ENCODE data around the gene ASPG. TPM values are rescaled to one million over a fixed set of nuclear protein-coding genes. Genes with fewer than 3 reads are reported as not detected.

Gene ASPG
- total RNA-seq, 1 experiment from 2014 or later, result not detected

GRCh38 chr14:104139460-104140212 is 54.1 kb downstream of the ASPG start:
- DNase-seq, result no peak
- Histone ChIP-seq H3K4me3 (no peak overlapping the region), H3K36me3 (ENCODE audit: low read depth) (no peaks in the 10 kb centered on the region), H3K4me1 (replicated peaks; ENCODE audit: insufficient read depth) (no peaks in the 10 kb centered on the region), H3K79me2 (ENCODE audit: low read depth) (no peaks in the 10 kb centered on the region), H3K9me2 (ENCODE audit: insufficient read depth) (no peaks in the 10 kb centered on the region), H3K27me3 (ENCODE audit: insufficient read depth, low read depth) (peaks cover 39% of the 10 kb centered on the region), H3F3A (ENCODE audit: insufficient read depth, low read depth) (no peaks in the 10 kb centered on the region), H3K9me3 (ENCODE audit: insufficient read depth, low read depth) (no peaks in the 10 kb centered on the region), H3K27ac (no peak overlapping the region), H4K20me1 (ENCODE audit: insufficient read depth) (no peaks in the 10 kb centered on the region), H2AFZ (no peak overlapping the region), H3K4me2 (no peak overlapping the region)
- POLR2A ChIA-PET (ENCODE audit: unreplicated experiment), result no interaction called here
- intact Hi-C loops (cut with micrococcal nuclease; ENCODE audit: unreplicated experiment), result loop anchor here (5.0 kb wide), 1 partner anchor 503 kb away; no protein-coding TSS in a partner anchor
- CTCF ChIA-PET, result no interaction called here
- no TSS peak for BruUV-seq (replicated peaks)
- TF ChIP-seq EZH2 (IDR thresholded peaks at IDR 0.05; ENCODE audit: low read depth), result no peak
- TF ChIP-seq, protein P1, sequence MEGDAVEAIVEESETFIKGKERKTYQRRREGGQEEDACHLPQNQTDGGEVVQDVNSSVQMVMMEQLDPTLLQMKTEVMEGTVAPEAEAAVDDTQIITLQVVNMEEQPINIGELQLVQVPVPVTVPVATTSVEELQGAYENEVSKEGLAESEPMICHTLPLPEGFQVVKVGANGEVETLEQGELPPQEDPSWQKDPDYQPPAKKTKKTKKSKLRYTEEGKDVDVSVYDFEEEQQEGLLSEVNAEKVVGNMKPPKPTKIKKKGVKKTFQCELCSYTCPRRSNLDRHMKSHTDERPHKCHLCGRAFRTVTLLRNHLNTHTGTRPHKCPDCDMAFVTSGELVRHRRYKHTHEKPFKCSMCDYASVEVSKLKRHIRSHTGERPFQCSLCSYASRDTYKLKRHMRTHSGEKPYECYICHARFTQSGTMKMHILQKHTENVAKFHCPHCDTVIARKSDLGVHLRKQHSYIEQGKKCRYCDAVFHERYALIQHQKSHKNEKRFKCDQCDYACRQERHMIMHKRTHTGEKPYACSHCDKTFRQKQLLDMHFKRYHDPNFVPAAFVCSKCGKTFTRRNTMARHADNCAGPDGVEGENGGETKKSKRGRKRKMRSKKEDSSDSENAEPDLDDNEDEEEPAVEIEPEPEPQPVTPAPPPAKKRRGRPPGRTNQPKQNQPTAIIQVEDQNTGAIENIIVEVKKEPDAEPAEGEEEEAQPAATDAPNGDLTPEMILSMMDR (conservative IDR thresholded peaks at IDR 0.05), result no peak

- no peak for DNase-seq
- Histone ChIP-seq H3K27me3 (ENCODE audit: insufficient read depth, low read depth) (peaks cover 44% of the 10 kb centered on the region), H4K20me1 (ENCODE audit: insufficient read depth) (no peaks in the 10 kb centered on the region), H3K36me3 (ENCODE audit: low read depth) (no peaks in the 10 kb centered on the region), H3K4me1 (replicated peaks; ENCODE audit: insufficient read depth) (no peaks in the 10 kb centered on the region), H3K27ac (no peak overlapping the region), H3K4me3 (no peak overlapping the region), H3K79me2 (ENCODE audit: low read depth) (no peaks in the 10 kb centered on the region), H3K4me2 (no peak overlapping the region), H3K9me2 (ENCODE audit: insufficient read depth) (no peaks in the 10 kb centered on the region), H3F3A (ENCODE audit: insufficient read depth, low read depth) (no peaks in the 10 kb centered on the region), H3K9me3 (ENCODE audit: insufficient read depth, low read depth) (no peaks in the 10 kb centered on the region), H2AFZ (no peak overlapping the region)
- ChIA-PET CTCF (no interaction called here), POLR2A (ENCODE audit: unreplicated experiment) (no interaction called here)
- BruUV-seq (replicated peaks), result no TSS peak
- intact Hi-C loops (cut with micrococcal nuclease; ENCODE audit: unreplicated experiment), result no loop called here
- TF ChIP-seq, protein P1 (conservative IDR thresholded peaks at IDR 0.05), result no peak
- TF ChIP-seq EZH2 (IDR thresholded peaks at IDR 0.05; ENCODE audit: low read depth), result no peak
These were observed 54.6 kb downstream of the ASPG start for GRCh38 chr14:104140213-104140462.

- DNase-seq, result no peak
- no peak overlapping the region for H2AFZ ChIP-seq
- H3K27ac ChIP-seq, result no peak overlapping the region
- H3K36me3 ChIP-seq (ENCODE audit: low read depth), result no peaks in the 10 kb centered on the region
- H3K4me1 ChIP-seq (replicated peaks; ENCODE audit: insufficient read depth), result no peaks in the 10 kb centered on the region
- CTCF ChIA-PET, result no interaction called here
- H3K9me3 ChIP-seq (ENCODE audit: insufficient read depth, low read depth), result no peaks in the 10 kb centered on the region
- peaks cover 48% of the 10 kb centered on the region for H3K27me3 ChIP-seq (ENCODE audit: insufficient read depth, low read depth)
- no peaks in the 10 kb centered on the region for H3K9me2 ChIP-seq (ENCODE audit: insufficient read depth)
- no peak overlapping the region for H3K4me3 ChIP-seq
- POLR2A ChIA-PET (ENCODE audit: unreplicated experiment), result no interaction called here
- no peaks in the 10 kb centered on the region for H3K79me2 ChIP-seq (ENCODE audit: low read depth)
- no peaks in the 10 kb centered on the region for H3F3A ChIP-seq (ENCODE audit: insufficient read depth, low read depth)
- intact Hi-C loops (cut with micrococcal nuclease; ENCODE audit: unreplicated experiment), result no loop called here
- no peaks in the 10 kb centered on the region for H4K20me1 ChIP-seq (ENCODE audit: insufficient read depth)
- H3K4me2 ChIP-seq, result no peak overlapping the region
- no TSS peak for BruUV-seq (replicated peaks)
- TF ChIP-seq EZH2 (IDR thresholded peaks at IDR 0.05; ENCODE audit: low read depth), result no peak
- TF ChIP-seq, protein P1 (conservative IDR thresholded peaks at IDR 0.05), result no peak
These were observed 55.2 kb downstream of the ASPG start for GRCh38 chr14:104140463-104141331.

All from PC-9 (cell line).